B cell (primary cell): ENCODE measurements around the gene SPAG6. TPM values are rescaled to one million over a fixed set of nuclear protein-coding genes. Genes with fewer than 3 reads are reported as not detected.
"Not testable (repeated sequence)": the region's sequence is repeated elsewhere in the genome, so short reads cannot be mapped to it uniquely, and the experiment has no call there.

Experiments
- ATAC-seq: fragments of 200-7000 bp; cut with Tn5 transposase; one replicate; pipeline ENCODE4 v1.10.0; 2021; ENCODE audit warnings: low read depth, mild to moderate bottlenecking, moderate number of reproducible peaks, moderate library complexity
- CTCF ChIA-PET: fragments of 350-600 bp; sonication (Branson Sonifier 250); formaldehyde crosslinking; loops from one replicate; lab custom pipeline; 2021; ENCODE audit warnings: antibody characterized with exemption, inconsistent platforms; lab: Charles Lee
- POLR2A ChIA-PET: fragments of 350-600 bp; sonication (Branson Sonifier 250); formaldehyde crosslinking; loops from one replicate; lab custom pipeline; 2021; ENCODE audit warnings: antibody characterized with exemption; lab: Charles Lee
- DNase-seq: peaks from one replicate; pipeline ENCODE4 v3.0.0; 2013
- H2AFZ ChIP-seq: 2 replicates; pipeline ENCODE4 v1.6.1; 2012; ENCODE audit warnings: mild to moderate bottlenecking, low read depth, low read length; ENCODE audit not compliant: insufficient read depth, poor library complexity, severe bottlenecking
- H3K27ac ChIP-seq, 2 donors: 1 replicate in 1 of 2; 2 replicates in 1 of 2; pipeline ENCODE4 v1.5.1; 2012 to 2013; ENCODE audit warnings: low read length in 2 of 2, mild to moderate bottlenecking in 2 of 2, moderate library complexity in 1 of 2
- H3K27me3 ChIP-seq, 4 experiments: fragments of 200-600 bp in 1 of 4; sonication (generic) in 1 of 4; replicated peaks in 1 of 4; 1 replicate in 2 of 4; 2 replicates in 2 of 4; pipeline versions ENCODE4 v1.6.1 to v1.7.0; 2013 to 2016; ENCODE audit warnings: low read length in 3 of 4, mild to moderate bottlenecking in 2 of 4, mixed read lengths in 1 of 4, moderate library complexity in 1 of 4; ENCODE audit not compliant: insufficient read depth in 4 of 4, control insufficient read depth in 3 of 4; ENCODE audit errors: control extremely low read depth in 1 of 4
- H3K36me3 ChIP-seq, 2 experiments: replicated peaks in 1 of 2; 1 replicate in 1 of 2; 2 replicates in 1 of 2; pipeline versions ENCODE4 v1.6.1 to v1.7.1; 2013; ENCODE audit warnings: low read length in 1 of 2; ENCODE audit not compliant: insufficient read depth in 2 of 2, control insufficient read depth in 1 of 2; ENCODE audit errors: control extremely low read depth in 1 of 2, extremely low read depth in 1 of 2
- H3K4me1 ChIP-seq, 2 donors: fragments of 200-600 bp in 1 of 2; sonication (generic) in 1 of 2; 1 replicate in 1 of 2; 2 replicates in 1 of 2; pipeline versions ENCODE4 v1.5.1 to v1.6.1; 2013 to 2017; ENCODE audit warnings: low read length in 2 of 2; ENCODE audit not compliant: control insufficient read depth in 2 of 2, insufficient read depth in 2 of 2
- H3K4me2 ChIP-seq: replicated peaks from 2 replicates; pipeline ENCODE3; 2012; ENCODE audit warnings: mild to moderate bottlenecking, low read depth, low read length; ENCODE audit not compliant: poor library complexity, severe bottlenecking
- H3K4me3 ChIP-seq, 5 experiments: fragments of 200-600 bp in 1 of 5; sonication (generic) in 1 of 5; 1 replicate in 3 of 5; 2 replicates in 2 of 5; pipeline versions ENCODE4 v1.5.1 to v1.7.0; 2011 to 2016; ENCODE audit warnings: low read length in 4 of 5, mild to moderate bottlenecking in 4 of 5, low read depth in 2 of 5, control low read depth in 1 of 5, moderate library complexity in 1 of 5; ENCODE audit not compliant: insufficient read depth in 1 of 5; ENCODE audit errors: control extremely low read depth in 1 of 5, extremely low read depth in 1 of 5
- H3K79me2 ChIP-seq: fragments of 200-600 bp; sonication (generic); one replicate; pipeline ENCODE4 v1.6.0; 2016; ENCODE audit warnings: low read length; ENCODE audit not compliant: control insufficient read depth, insufficient read depth
- H3K9ac ChIP-seq: fragments of 200-600 bp; sonication (generic); 2 replicates; pipeline ENCODE4 v1.6.1; 2017; ENCODE audit warnings: mild to moderate bottlenecking, low read length, moderate library complexity
- H3K9me3 ChIP-seq, 3 donors: one replicate each; pipeline versions ENCODE4 v1.6.1 to v1.7.1; 2013; ENCODE audit warnings: low read length in 2 of 3; ENCODE audit not compliant: control insufficient read depth in 2 of 3, insufficient read depth in 1 of 3; ENCODE audit errors: control extremely low read depth in 1 of 3
- H4K20me1 ChIP-seq: 2 replicates; pipeline ENCODE4 v1.6.0; 2012; ENCODE audit warnings: mild to moderate bottlenecking, low read length; ENCODE audit not compliant: insufficient read depth, control insufficient read depth, poor library complexity, severe bottlenecking
- H3K27ac Mint-ChIP-seq: one replicate; pipeline ENCODE4 v1.8.0; 2021; ENCODE audit warnings: mixed read lengths
- H3K27me3 Mint-ChIP-seq: one replicate; pipeline ENCODE4 v1.8.0; 2021; ENCODE audit warnings: mixed read lengths
- H3K4me1 Mint-ChIP-seq: one replicate; pipeline ENCODE4 v1.8.0; 2021; ENCODE audit warnings: mixed read lengths
- H3K4me3 Mint-ChIP-seq: one replicate; pipeline ENCODE4 v1.8.0; 2021; ENCODE audit warnings: mixed read lengths
- H3K9me3 Mint-ChIP-seq: one replicate; pipeline ENCODE4 v1.8.0; 2022; ENCODE audit warnings: mixed read lengths; ENCODE audit not compliant: insufficient read depth
- CTCF ChIP-seq: fragments of 200-600 bp; IDR thresholded peaks from one replicate; pipeline ENCODE4 v1.8.0; 2022; ENCODE audit warnings: antibody characterized with exemption, mild to moderate bottlenecking
- EZH2 ChIP-seq: IDR thresholded peaks from 2 replicates; pipeline ENCODE4 v1.6.1; 2012; ENCODE audit warnings: borderline replicate concordance, low read depth, mild to moderate bottlenecking, moderate library complexity, low read length; ENCODE audit not compliant: insufficient read depth, poor library complexity, severe bottlenecking
- WGBS: methylation state at CpG from one replicate; pipeline ENCODE4 v1.1.5; 2013; ENCODE audit warnings: missing lambda C conversion rate; ENCODE audit not compliant: insufficient coverage; 5-methylcytosine and 5-hydroxymethylcytosine counted together
- intact Hi-C: fragments of 100-400 bp; cut with micrococcal nuclease; formaldehyde crosslinking; loops from one replicate; pipeline ENCODE4 v1.10.0; 2022
- polyA plus RNA-seq: library from polyadenylated mRNA; depleted of rRNA; stranded (reverse); fragments of >200 nt; gene quantifications from 2 replicates; pipeline ENCODE4 v1.2.3, GENCODE V29; 2012
- total RNA-seq, 2 donors: library from RNA; stranded (reverse); fragments of 120-200 nt in 1 of 2; gene quantifications; 1 replicate in 1 of 2; 2 replicates in 1 of 2; pipeline versions ENCODE4 v1.2.3 to v1.2.4, GENCODE V29; 2013 to 2022

Gene SPAG6
- total and polyA plus RNA-seq, 2 donors (not counting 1 experiment from before 2014, with no cell fraction given): not detected

- no peaks in the 10 kb centered on the region for H4K20me1 ChIP-seq
- TF ChIP-seq CTCF (no peak), EZH2 (no peak)
- H3K4me1 ChIP-seq: no peaks in the 10 kb centered on the region
- H3K9ac ChIP-seq: no peak overlapping the region
- WGBS: no CpG with 5 or more reads among the region's 2 CpGs
- POLR2A ChIA-PET: no interaction called here
- H3K36me3 ChIP-seq: no peaks in the 10 kb centered on the region
- H3K9me3 Mint-ChIP-seq: no peaks in the 10 kb centered on the region
- H3K27ac ChIP-seq: no peak overlapping the region
- no peak overlapping the region for H3K4me3 Mint-ChIP-seq
- H3K27ac Mint-ChIP-seq: no peak overlapping the region
- DNase-seq: no peak
- H3K4me2 ChIP-seq: no peak overlapping the region
- H3K79me2 ChIP-seq: no peaks in the 10 kb centered on the region
- ATAC-seq: no peak
- H2AFZ ChIP-seq: no peak overlapping the region
- no peak overlapping the region for H3K4me3 ChIP-seq
- no peaks in the 10 kb centered on the region for H3K9me3 ChIP-seq
- no peaks in the 10 kb centered on the region for H3K27me3 Mint-ChIP-seq
- intact Hi-C loops: no loop called here
- no peaks in the 10 kb centered on the region for H3K4me1 Mint-ChIP-seq
- no peaks in the 10 kb centered on the region for H3K27me3 ChIP-seq
- CTCF ChIA-PET: no interaction called here
Observed at GRCh38 chr10:22308390-22308789, 36.9 kb upstream of the SPAG6 start.

DNA sequence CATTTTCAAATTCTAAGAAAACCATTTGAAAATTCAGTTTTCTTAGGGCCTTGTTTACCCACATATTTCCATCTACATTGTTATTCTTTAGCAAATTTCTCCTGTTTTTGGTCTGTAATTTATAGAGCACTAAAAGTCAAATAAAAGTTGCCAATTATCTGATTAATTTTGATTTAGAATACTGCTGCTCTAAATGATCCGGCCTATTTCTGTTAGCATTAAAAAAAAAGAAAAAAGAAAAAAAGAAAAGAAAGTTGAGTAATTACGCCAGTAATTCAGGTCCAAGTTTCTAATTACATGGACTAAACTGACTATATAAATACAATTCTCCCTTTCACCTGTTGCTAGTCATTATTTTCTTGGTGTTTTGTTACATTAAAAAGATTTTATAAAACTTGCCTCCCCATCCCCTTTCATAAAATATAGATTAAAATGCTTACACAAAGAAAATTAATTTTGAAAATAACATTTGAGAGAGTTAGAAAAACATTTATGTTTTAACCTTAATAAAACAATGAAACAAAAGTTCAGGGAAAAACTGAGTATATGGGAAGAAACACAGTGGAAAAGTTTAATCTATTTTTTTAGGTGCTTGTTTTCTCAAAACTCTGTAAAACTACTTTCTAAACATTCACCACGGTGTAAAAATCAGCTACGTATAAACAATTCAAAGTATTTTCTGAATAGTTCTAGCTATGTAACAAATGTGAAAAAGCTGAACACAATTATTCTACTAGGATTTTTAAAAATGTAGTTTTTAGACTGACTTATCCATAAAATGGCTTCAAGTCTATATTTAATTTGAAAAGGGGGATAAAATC is 35.9 kb upstream of the SPAG6 start:
- H3K27ac ChIP-seq: no peak overlapping the region
- H3K27me3 ChIP-seq: no peaks in the 10 kb centered on the region
- TF ChIP-seq EZH2: no peak
- no peak for TF ChIP-seq CTCF
- no peaks in the 10 kb centered on the region for H3K27me3 Mint-ChIP-seq
- H3K79me2 ChIP-seq: no peaks in the 10 kb centered on the region
- ATAC-seq (no peak), DNase-seq (no peak)
- ChIA-PET CTCF (no interaction called here), POLR2A (no interaction called here)
- no peak overlapping the region for H3K4me2 ChIP-seq
- H3K4me3 ChIP-seq: no peak overlapping the region
- intact Hi-C loops: no loop called here
- no peak overlapping the region for H3K27ac Mint-ChIP-seq
- no CpG with 5 or more reads among the region's 4 CpGs for WGBS
- no peak overlapping the region for H2AFZ ChIP-seq
- no peaks in the 10 kb centered on the region for H3K4me1 ChIP-seq
- H3K9me3 Mint-ChIP-seq: no peaks in the 10 kb centered on the region
- H3K9ac ChIP-seq: no peak overlapping the region
- H3K4me1 Mint-ChIP-seq: no peaks in the 10 kb centered on the region
- H4K20me1 ChIP-seq: no peaks in the 10 kb centered on the region
- H3K4me3 Mint-ChIP-seq: no peak overlapping the region
- H3K9me3 ChIP-seq: no peaks in the 10 kb centered on the region
- no peaks in the 10 kb centered on the region for H3K36me3 ChIP-seq

GRCh38 chr10:22310012-22310411 is 35.3 kb upstream of the SPAG6 start:
- H3K4me2 ChIP-seq, H3K4me3 Mint-ChIP-seq, DNase-seq, H3K27me3 Mint-ChIP-seq, H3K9ac ChIP-seq, POLR2A ChIA-PET, H3K9me3 Mint-ChIP-seq, H3K4me1 Mint-ChIP-seq, H3K36me3 ChIP-seq, H3K4me1 ChIP-seq, H3K4me3 ChIP-seq, ATAC-seq, H3K27ac Mint-ChIP-seq, H3K27ac ChIP-seq, CTCF ChIA-PET, intact Hi-C loops, H3K9me3 ChIP-seq, H3K79me2 ChIP-seq, H2AFZ ChIP-seq, H3K27me3 ChIP-seq, H4K20me1 ChIP-seq: not testable (repeated sequence)
- WGBS: 97% methylated on average over 5 of the region's 10 CpGs
